SK-N-SH treated with all-trans-retinoic acid at 6 μM for 48 hours (cell line): ENCODE measurements around the gene MTCH2.

ENCODE experiments used
- ATAC-seq: fragments of 200-7000 bp; cut with Tn5 transposase; 3 replicates; pipeline ENCODE4 v1.9.1; 2020; ENCODE audit warnings: mild to moderate bottlenecking, moderate library complexity
- ARNTL ChIP-seq: fragments of 450-650 bp; formaldehyde crosslinking; IDR thresholded peaks from 2 replicates; pipeline ENCODE4 v1.5.0; 2020; ENCODE audit warnings: low read depth, mild to moderate bottlenecking, moderate library complexity, borderline replicate concordance
- BACH2 ChIP-seq: fragments of 250-450 bp; sonication (Bioruptor Pico); IDR thresholded peaks from 2 replicates; pipeline ENCODE4 v1.9.0; 2021; ENCODE audit warnings: mild to moderate bottlenecking, borderline replicate concordance
- CREB5 ChIP-seq: fragments of 250-450 bp; sonication (Bioruptor Pico); IDR thresholded peaks from 2 replicates; pipeline ENCODE4 v1.5.1; 2020; ENCODE audit warnings: low read depth, mild to moderate bottlenecking, moderate library complexity
- CSDC2 ChIP-seq: fragments of 250-450 bp; sonication (Bioruptor Pico); IDR thresholded peaks from 2 replicates; pipeline ENCODE4 v1.5.0; 2020; ENCODE audit warnings: mild to moderate bottlenecking, moderate library complexity
- CSRNP3 ChIP-seq: fragments of 250-450 bp; sonication (Bioruptor Pico); IDR thresholded peaks from 2 replicates; pipeline ENCODE4 v1.5.1; 2021; ENCODE audit warnings: mild to moderate bottlenecking, moderate library complexity
- ESRRG ChIP-seq: fragments of 250-450 bp; sonication (Bioruptor Pico); IDR thresholded peaks from 2 replicates; pipeline ENCODE4 v1.6.1; 2021; ENCODE audit warnings: mild to moderate bottlenecking
- GLIS3 ChIP-seq: fragments of 250-450 bp; sonication (Bioruptor Pico); IDR thresholded peaks from 2 replicates; pipeline ENCODE4 v1.5.0; 2020; ENCODE audit warnings: mild to moderate bottlenecking, moderate library complexity
- ISL1 ChIP-seq: fragments of 250-450 bp; sonication (Bioruptor Pico); IDR thresholded peaks from 2 replicates; pipeline ENCODE4 v2.1.2; 2022; ENCODE audit warnings: mild to moderate bottlenecking, moderate library complexity
- OSR1 ChIP-seq: fragments of 250-450 bp; sonication (Bioruptor Pico); IDR thresholded peaks from 2 replicates; pipeline ENCODE4 v1.8.0; 2022; ENCODE audit warnings: moderate library complexity, mild to moderate bottlenecking, inconsistent platforms
- PATZ1 ChIP-seq: fragments of 250-450 bp; sonication (Bioruptor Pico); IDR thresholded peaks from 2 replicates; pipeline ENCODE4 v1.8.0; 2020; ENCODE audit warnings: mild to moderate bottlenecking, moderate library complexity, borderline replicate concordance
- PPARA ChIP-seq: fragments of 250-450 bp; sonication (Bioruptor Pico); IDR thresholded peaks from 2 replicates; pipeline ENCODE4 v1.5.0; 2020; ENCODE audit warnings: mild to moderate bottlenecking, borderline replicate concordance
- SNAI2 ChIP-seq: fragments of 250-450 bp; sonication (Bioruptor Pico); IDR thresholded peaks from 2 replicates; pipeline ENCODE4 v1.5.0; 2020; ENCODE audit warnings: mild to moderate bottlenecking, moderate library complexity
- TCF4 ChIP-seq: fragments of 250-450 bp; sonication (Bioruptor Pico); IDR thresholded peaks from 2 replicates; pipeline ENCODE4 v1.8.0; 2021; ENCODE audit warnings: mild to moderate bottlenecking, moderate library complexity, borderline replicate concordance
- TOX ChIP-seq: fragments of 250-450 bp; sonication (Bioruptor Pico); IDR thresholded peaks from 2 replicates; pipeline ENCODE4 v1.8.0; 2021; ENCODE audit warnings: mild to moderate bottlenecking, moderate library complexity, borderline replicate concordance
- TSHZ2 ChIP-seq: fragments of 250-450 bp; sonication (Bioruptor Pico); IDR thresholded peaks from 2 replicates; pipeline ENCODE4 v1.5.0; 2020; ENCODE audit warnings: mild to moderate bottlenecking, moderate library complexity
- ZC3H10 ChIP-seq: fragments of 250-450 bp; sonication (Bioruptor Pico); IDR thresholded peaks from 2 replicates; pipeline ENCODE4 v1.5.1; 2021; ENCODE audit warnings: mild to moderate bottlenecking, moderate library complexity
- ZNF565 ChIP-seq: fragments of 450-650 bp; formaldehyde crosslinking; conservative IDR thresholded peaks from 2 replicates; pipeline ENCODE4 v1.5.0; 2020; ENCODE audit warnings: low read depth, mild to moderate bottlenecking, moderate library complexity
- ZNF70 ChIP-seq: fragments of 450-650 bp; formaldehyde crosslinking; IDR thresholded peaks from 2 replicates; pipeline ENCODE4 v1.5.0; 2020; ENCODE audit warnings: mild to moderate bottlenecking, moderate library complexity
- ZNF8 ChIP-seq: fragments of 450-650 bp; formaldehyde crosslinking; IDR thresholded peaks from 2 replicates; pipeline ENCODE4 v1.5.0; 2020; ENCODE audit warnings: mild to moderate bottlenecking, moderate library complexity
- TF ChIP-seq, protein P1 (sequence below): fragments of 250-450 bp; sonication (Bioruptor Pico); IDR thresholded peaks from 2 replicates; pipeline ENCODE4 v1.8.0; 2021; ENCODE audit warnings: low read depth, mild to moderate bottlenecking, moderate library complexity, borderline replicate concordance

The MTCH2 gene

DNA sequence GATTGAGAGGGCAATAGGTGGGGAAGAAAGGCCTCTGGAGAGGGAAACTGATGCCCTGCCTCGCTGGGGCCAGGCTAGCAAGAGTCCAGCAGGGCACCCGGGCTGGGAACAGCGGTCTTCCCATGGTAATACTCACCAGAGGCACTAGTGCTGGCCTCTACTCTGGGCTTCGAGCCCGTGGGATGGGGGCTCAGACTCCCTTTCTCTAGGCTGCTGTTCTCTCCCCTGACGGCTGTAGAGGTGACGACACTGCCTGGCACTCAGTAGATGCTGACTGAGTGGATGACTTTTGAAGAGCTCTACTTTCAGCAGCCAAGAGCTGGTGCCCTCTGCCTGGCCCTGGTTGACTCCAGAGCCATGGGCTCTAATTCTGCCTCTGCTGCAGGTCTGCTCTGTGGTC lies 47.3 kb downstream of the MTCH2 start:
- ATAC-seq: peak; percentile 8; the same call in 2 of the 3 replicates

DNA sequence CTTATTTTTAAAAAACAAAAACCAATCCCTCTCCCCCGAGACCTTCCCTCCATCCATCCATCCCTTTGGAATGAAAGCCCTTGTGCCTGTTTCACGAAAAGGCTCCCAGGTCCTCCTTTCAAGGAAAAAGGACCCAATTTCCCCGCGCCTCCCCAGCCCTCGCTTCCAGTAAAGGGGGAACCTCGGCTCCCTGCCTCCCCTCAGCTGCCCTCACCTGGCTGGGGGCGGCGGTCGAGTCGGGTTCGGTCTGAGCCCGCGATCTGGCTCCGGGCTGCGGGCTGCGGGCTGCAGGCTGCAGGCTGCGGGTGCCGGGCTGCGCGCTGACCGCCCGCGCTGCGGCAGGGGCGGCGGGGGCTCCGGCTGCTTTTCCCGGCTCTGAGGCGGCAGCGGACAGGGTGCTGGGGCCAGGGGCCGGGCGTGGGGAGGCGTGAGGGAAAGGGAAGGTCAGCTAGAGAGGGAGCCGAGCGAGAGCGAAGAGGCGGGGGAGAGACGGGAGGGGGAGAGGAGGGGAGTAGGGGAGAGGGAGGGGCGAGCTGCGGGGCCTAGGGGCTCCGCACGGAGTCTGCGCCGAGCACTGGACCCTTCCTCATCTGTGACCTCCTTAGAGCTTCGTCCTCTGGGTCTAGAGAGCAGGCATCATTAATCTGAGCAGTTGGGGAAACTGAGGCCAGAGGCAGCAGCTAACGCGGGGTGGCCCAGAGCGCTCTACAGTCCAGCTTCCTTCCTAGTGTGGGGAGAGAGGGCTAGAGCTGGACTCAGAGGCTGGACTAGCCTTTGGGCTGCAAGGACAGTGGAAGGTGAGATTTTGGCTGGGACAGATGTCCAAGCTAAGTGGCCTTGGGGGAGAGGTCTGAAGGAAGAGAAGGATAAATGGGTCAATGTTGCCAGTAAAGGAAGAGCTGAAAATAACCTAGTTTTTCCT lies 48.2 kb downstream of the MTCH2 start, which contains the start of gene C1QTNF4:
C1QTNF4 (minus strand) TSS at position 478 of the 922 bp plus-strand sequence. CDS start 3,601 bp downstream, outside the sequence.
- ATAC-seq: peak; percentile 70
- TF ChIP-seq OSR1 (CRISPR knock-in tag): no peak
- TF ChIP-seq ZC3H10 (CRISPR knock-in tag): no peak
- TF ChIP-seq PPARA (CRISPR knock-in tag): no peak
- no peak for TF ChIP-seq BACH2 (CRISPR knock-in tag)
- TF ChIP-seq ARNTL (CRISPR knock-in tag): no peak
- no peak for TF ChIP-seq CSDC2 (CRISPR knock-in tag)
- TF ChIP-seq TCF4 (CRISPR knock-in tag): no peak
- no peak for TF ChIP-seq TOX (CRISPR knock-in tag)
- TF ChIP-seq SNAI2 (CRISPR knock-in tag): no peak

More for the DNA sequence above, 47.3 kb downstream of the MTCH2 start:
- no peak for TF ChIP-seq ESRRG (CRISPR knock-in tag)
- no peak for TF ChIP-seq PATZ1 (CRISPR knock-in tag)
- TF ChIP-seq SNAI2 (CRISPR knock-in tag): no peak
- no peak for TF ChIP-seq ZNF565 (CRISPR knock-in tag)
- TF ChIP-seq TSHZ2 (CRISPR knock-in tag): no peak
- no peak for TF ChIP-seq ARNTL (CRISPR knock-in tag)
- no peak for TF ChIP-seq CSRNP3 (CRISPR knock-in tag)
- no peak for TF ChIP-seq ISL1 (CRISPR knock-in tag)
- TF ChIP-seq, protein P1, sequence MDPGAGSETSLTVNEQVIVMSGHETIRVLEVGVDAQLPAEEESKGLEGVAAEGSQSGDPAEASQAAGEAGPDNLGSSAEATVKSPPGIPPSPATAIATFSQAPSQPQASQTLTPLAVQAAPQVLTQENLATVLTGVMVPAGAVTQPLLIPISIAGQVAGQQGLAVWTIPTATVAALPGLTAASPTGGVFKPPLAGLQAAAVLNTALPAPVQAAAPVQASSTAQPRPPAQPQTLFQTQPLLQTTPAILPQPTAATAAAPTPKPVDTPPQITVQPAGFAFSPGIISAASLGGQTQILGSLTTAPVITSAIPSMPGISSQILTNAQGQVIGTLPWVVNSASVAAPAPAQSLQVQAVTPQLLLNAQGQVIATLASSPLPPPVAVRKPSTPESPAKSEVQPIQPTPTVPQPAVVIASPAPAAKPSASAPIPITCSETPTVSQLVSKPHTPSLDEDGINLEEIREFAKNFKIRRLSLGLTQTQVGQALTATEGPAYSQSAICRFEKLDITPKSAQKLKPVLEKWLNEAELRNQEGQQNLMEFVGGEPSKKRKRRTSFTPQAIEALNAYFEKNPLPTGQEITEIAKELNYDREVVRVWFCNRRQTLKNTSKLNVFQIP (CRISPR knock-in tag): no peak
- TF ChIP-seq ZNF8 (CRISPR knock-in tag): no peak
- no peak for TF ChIP-seq CREB5 (CRISPR knock-in tag)
- TF ChIP-seq CSDC2 (CRISPR knock-in tag): no peak
- TF ChIP-seq GLIS3: no peak
- TF ChIP-seq ZNF70 (CRISPR knock-in tag): no peak
